IMR-90 (cell line): ENCODE measurements around the gene MAK. TPM values are rescaled to one million over a fixed set of nuclear protein-coding genes. Genes with fewer than 3 reads are reported as not detected.

Experiments
- ATAC-seq: fragments of 200-7000 bp; cut with Tn5 transposase; 2 replicates; pipeline ENCODE4 v1.9.1; 2020; ENCODE audit warnings: low read depth, mild to moderate bottlenecking, moderate library complexity
- BruUV-seq: library from RNA; stranded (reverse); fragments of 400-500 nt; replicated peaks from 2 replicates; lab custom pipeline; 2021; lab: Mats Ljungman, UMichigan
- CTCF ChIA-PET: fragments of 300-600 bp; formaldehyde crosslinking; extraction: SDS; loops from one replicate; lab custom pipeline; 2021; ENCODE audit warnings: antibody characterized with exemption; lab: Yijun Ruan, JAX
- POLR2A ChIA-PET: fragments of 300-600 bp; sonication (Branson Sonifier 250); formaldehyde crosslinking; loops from one replicate; lab custom pipeline; 2022; ENCODE audit warnings: antibody characterized with exemption; ENCODE audit not compliant: unreplicated experiment; lab: Charles Lee
- DNase-seq: peaks from one replicate; pipeline ENCODE4 v3.0.0; 2013
- H2AFZ ChIP-seq: replicated peaks from 2 replicates; pipeline ENCODE3; 2013; ENCODE audit warnings: low read length, mild to moderate bottlenecking; ENCODE audit not compliant: poor library complexity
- H2AK5ac ChIP-seq: 2 replicates; pipeline ENCODE4 v1.6.1; 2013; ENCODE audit warnings: low read depth, low read length, inconsistent platforms
- H2AK9ac ChIP-seq: replicated peaks from 2 replicates; pipeline ENCODE3; 2013; ENCODE audit warnings: mild to moderate bottlenecking, low read depth, low read length, moderate library complexity; ENCODE audit not compliant: poor library complexity
- H2BK120ac ChIP-seq: 2 replicates; pipeline ENCODE4 v1.6.1; 2013; ENCODE audit warnings: low read depth, low read length, inconsistent platforms
- H2BK15ac ChIP-seq: 3 replicates; pipeline ENCODE4 v1.6.1; 2013; ENCODE audit warnings: low read depth, low read length, inconsistent platforms
- H2BK20ac ChIP-seq: 2 replicates; pipeline ENCODE4 v1.6.1; 2013; ENCODE audit warnings: low read depth, mild to moderate bottlenecking, inconsistent platforms, low read length, moderate library complexity
- H2BK5ac ChIP-seq: 2 replicates; pipeline ENCODE4 v1.6.1; 2013; ENCODE audit warnings: mild to moderate bottlenecking, low read depth, low read length, inconsistent platforms; ENCODE audit not compliant: poor library complexity, severe bottlenecking
- H3K14ac ChIP-seq: replicated peaks from 2 replicates; pipeline ENCODE4 v1.6.1; 2013; ENCODE audit warnings: low read depth, low read length, inconsistent platforms
- H3K18ac ChIP-seq: 2 replicates; pipeline ENCODE4 v1.6.1; 2013; ENCODE audit warnings: low read depth, low read length, control low read depth
- H3K23ac ChIP-seq: 2 replicates; pipeline ENCODE4 v1.6.1; 2013; ENCODE audit warnings: low read depth, low read length, inconsistent platforms
- H3K27ac ChIP-seq: 2 replicates; pipeline ENCODE4 v1.5.1; 2013; ENCODE audit warnings: mild to moderate bottlenecking, control low read depth, low read length; ENCODE audit not compliant: insufficient read depth
- H3K27me3 ChIP-seq: 2 replicates; pipeline ENCODE4 v1.6.1; 2013; ENCODE audit warnings: low read length; ENCODE audit not compliant: control insufficient read depth, insufficient read depth
- H3K36me3 ChIP-seq: 2 replicates; pipeline ENCODE4 v1.6.1; 2013; ENCODE audit warnings: low read length, mixed read lengths; ENCODE audit not compliant: control insufficient read depth, insufficient read depth
- H3K4ac ChIP-seq: 2 replicates; pipeline ENCODE4 v1.6.1; 2013; ENCODE audit warnings: low read depth, low read length, inconsistent platforms
- H3K4me1 ChIP-seq: 2 replicates; pipeline ENCODE4 v1.6.1; 2013; ENCODE audit warnings: low read length, mixed read lengths; ENCODE audit not compliant: control insufficient read depth, insufficient read depth
- H3K4me2 ChIP-seq: 2 replicates; pipeline ENCODE4 v1.6.1; 2013; ENCODE audit warnings: low read depth, mild to moderate bottlenecking, control low read depth, low read length, moderate library complexity
- H3K4me3 ChIP-seq: 2 replicates; pipeline ENCODE4 v1.5.1; 2013; ENCODE audit warnings: low read depth, mild to moderate bottlenecking, control low read depth, low read length, moderate library complexity; ENCODE audit not compliant: insufficient read depth
- H3K56ac ChIP-seq: 2 replicates; pipeline ENCODE4 v1.6.1; 2013; ENCODE audit warnings: low read length, inconsistent platforms; ENCODE audit not compliant: insufficient read depth; ENCODE audit errors: extremely low read depth
- H3K79me1 ChIP-seq, 2 experiments: 2 replicates each; pipeline ENCODE4 v1.6.1; 2013; ENCODE audit warnings: low read length in 2 of 2, inconsistent platforms in 1 of 2, low read depth in 1 of 2
- H3K9ac ChIP-seq: 2 replicates; pipeline ENCODE4 v1.6.1; 2013; ENCODE audit warnings: low read depth, low read length, control low read depth
- H3K9me1 ChIP-seq: 2 replicates; pipeline ENCODE4 v1.6.1; 2013; ENCODE audit warnings: low read length, inconsistent platforms; ENCODE audit not compliant: insufficient read depth
- H3K9me3 ChIP-seq: 2 replicates; pipeline ENCODE4 v1.6.1; 2013; ENCODE audit warnings: low read length; ENCODE audit not compliant: control insufficient read depth, insufficient read depth
- H4K20me1 ChIP-seq: 2 replicates; pipeline ENCODE4 v1.6.1; 2013; ENCODE audit warnings: low read length, inconsistent platforms; ENCODE audit not compliant: insufficient read depth
- H4K5ac ChIP-seq: 2 replicates; pipeline ENCODE4 v1.6.1; 2013; ENCODE audit warnings: mild to moderate bottlenecking, low read depth, low read length, control low read depth
- H4K8ac ChIP-seq, 2 experiments: 2 replicates each; pipeline ENCODE4 v1.6.1; 2013; ENCODE audit warnings: low read depth in 2 of 2, low read length in 2 of 2, control low read depth in 1 of 2, inconsistent platforms in 1 of 2
- H4K91ac ChIP-seq: 2 replicates; pipeline ENCODE4 v1.6.1; 2013; ENCODE audit warnings: low read depth, low read length, inconsistent platforms; ENCODE audit not compliant: insufficient read depth
- BHLHE40 ChIP-seq: fragments of 150-350 bp; IDR thresholded peaks from 2 replicates; pipeline ENCODE4 v1.6.1; 2016; ENCODE audit warnings: mild to moderate bottlenecking, low read depth, low read length
- MAFK ChIP-seq: IDR thresholded peaks from 2 replicates; pipeline ENCODE4 v1.6.1; 2012; ENCODE audit warnings: low read depth, low read length, improper control_type of control experiment
- RAD21 ChIP-seq: IDR thresholded peaks from 2 replicates; pipeline ENCODE4 v1.6.1; 2012; ENCODE audit warnings: low read length, improper control_type of control experiment
- SMC3 ChIP-seq: fragments of 150-350 bp; IDR thresholded peaks from 2 replicates; pipeline ENCODE4 v1.6.1; 2016; ENCODE audit warnings: low read depth, mild to moderate bottlenecking, antibody characterized with exemption, low read length, moderate library complexity
- whole genome bisulfite sequencing, 2 experiments: methylation state at CpG; one replicate each; pipeline versions ENCODE4 v1.1.5 to v1.1.7; 2013; ENCODE audit warnings: missing lambda C conversion rate in 2 of 2; ENCODE audit not compliant: insufficient read length in 1 of 2; ENCODE audit errors: extremely low coverage in 2 of 2; 5-methylcytosine and 5-hydroxymethylcytosine counted together
- dilution Hi-C: fragments of 300-500 bp; cut with HindIII; formaldehyde crosslinking; loops from one replicate; pipeline ENCODE4 v1.14.3; 2018; ENCODE audit warnings: low sequenced_read_pairs; ENCODE audit not compliant: unreplicated experiment
- in situ Hi-C: fragments of 300-500 bp; cut with MboI; formaldehyde crosslinking; loops from 3 replicates; pipeline ENCODE4 v1.14.3; 2019; ENCODE audit warnings: low sequenced_read_pairs, inconsistent platforms, mixed read lengths
- intact Hi-C: fragments of 100-400 bp; cut with micrococcal nuclease; formaldehyde crosslinking; loops from 2 replicates; pipeline ENCODE4 v1.10.0; 2022
- polyA plus RNA-seq, 3 experiments: library from polyadenylated mRNA; depleted of rRNA; stranded (reverse); fragments of >200 nt; gene quantifications; 2 replicates each; pipeline ENCODE4 v1.2.3, GENCODE V29; 2012; ENCODE audit warnings: low replicate concordance in 1 of 3
- total RNA-seq: library from RNA; depleted of rRNA; stranded (reverse); fragments of >200 nt; gene quantifications from 2 replicates; pipeline ENCODE4 v1.2.3, GENCODE V29; 2012

The MAK gene
- total and polyA plus RNA-seq, 2 of the 4 experiments (the other 2 are of a cell fraction): not detected

GRCh38 chr6:10749734-10750133, 88.6 kb downstream of the MAK start:
- no peaks in the 10 kb centered on the region for H3K9me3 ChIP-seq
- no peak overlapping the region for H2AFZ ChIP-seq
- no peak for DNase-seq
- H3K4me1 ChIP-seq: peaks cover 3% of the 10 kb centered on the region
- H4K8ac ChIP-seq: peak overlapping the region in 1 of 2 experiments; percentile 15; a peak in 2 of 4 replicates
- H3K14ac ChIP-seq: no peak overlapping the region; the same call in 1 of the 2 replicates
- WGBS, 2 experiments: 23% methylated on average over 2 of the region's 2 CpGs; no CpG with 5 or more reads in 1 of the 2 experiments
- ATAC-seq: no peak
- intact Hi-C loops: no loop called here
- 0 out of 2 replicates have a peak overlapping the region, but pooled peaks have one; percentile 50 for H3K23ac ChIP-seq
- no peak overlapping the region for H2BK120ac ChIP-seq
- no peak for TF ChIP-seq RAD21
- TF ChIP-seq MAFK: no peak
- TF ChIP-seq BHLHE40: no peak
- TF ChIP-seq SMC3: no peak
- no peak overlapping the region for H3K4ac ChIP-seq
- H3K27ac ChIP-seq: no peak overlapping the region
- H3K9me1 ChIP-seq: peaks cover 8% of the 10 kb centered on the region; the same call in 1 of the 2 replicates
- H3K4me2 ChIP-seq: no peak overlapping the region; the same call in 1 of the 2 replicates
- H4K91ac ChIP-seq: no peak overlapping the region
- no peak overlapping the region for H3K56ac ChIP-seq
- in situ Hi-C loops: loop anchor here (25.0 kb wide), 1 partner anchor 1262 kb away; no protein-coding TSS in a partner anchor
- dilution Hi-C loops: no loop called here
- no peak overlapping the region for H2AK5ac ChIP-seq
- no peak overlapping the region for H2BK15ac ChIP-seq
- H4K20me1 ChIP-seq: no peaks in the 10 kb centered on the region
- H3K79me1 ChIP-seq: peaks cover 39 to 69% of the 10 kb centered on the region in 2 experiments
- ChIA-PET CTCF (interaction anchor here (0.8 to 1.7 kb wide), 2 partner anchors 10 to 271 kb away, joined by 3 to 4 read pairs; no protein-coding TSS in a partner anchor), POLR2A (no interaction called here)
- H2BK20ac ChIP-seq: no peak overlapping the region
- peak overlapping the region; percentile 24; the same call in 1 of the 2 replicates for H3K9ac ChIP-seq
- H3K4me3 ChIP-seq: no peak overlapping the region
- no peaks in the 10 kb centered on the region for H3K27me3 ChIP-seq
- H4K5ac ChIP-seq: no peak overlapping the region
- H3K36me3 ChIP-seq: peaks cover 26% of the 10 kb centered on the region
- no peak overlapping the region for H2AK9ac ChIP-seq
- no TSS peak for BruUV-seq
- no peak overlapping the region for H2BK5ac ChIP-seq
- H3K18ac ChIP-seq: no peak overlapping the region
